DMS53 treated with DMSO at 0.1 percent for 48 hours (cell line): ENCODE results near the gene OST4.
"Not testable (repeated sequence)": the region's sequence is repeated elsewhere in the genome, so short reads cannot be mapped to it uniquely, and the experiment has no call there.

ENCODE experiments used
- DNase-seq: peaks from one replicate; lab custom pipeline; 2025; ENCODE audit not compliant: unreplicated experiment; lab: John Stamatoyannopoulos, UW

OST4 gene

DNA sequence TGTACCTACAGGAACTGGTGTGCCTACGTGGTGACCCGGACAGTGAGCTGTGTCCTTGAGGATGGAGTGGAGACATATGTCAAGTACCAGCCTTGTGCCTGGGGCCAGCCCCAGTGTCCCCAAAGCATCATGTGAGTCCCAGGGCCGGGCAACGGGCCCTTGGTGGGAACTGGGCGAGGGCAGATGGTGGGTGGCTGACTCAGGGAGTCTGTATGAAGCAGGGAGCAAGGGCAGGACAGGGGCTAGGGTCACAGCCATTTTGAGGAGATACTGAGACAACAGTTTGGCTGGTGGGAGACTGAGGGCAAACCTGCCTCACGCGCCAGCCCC lies 8.7 kb upstream of the OST4 start:
- no peak for DNase-seq

DNA sequence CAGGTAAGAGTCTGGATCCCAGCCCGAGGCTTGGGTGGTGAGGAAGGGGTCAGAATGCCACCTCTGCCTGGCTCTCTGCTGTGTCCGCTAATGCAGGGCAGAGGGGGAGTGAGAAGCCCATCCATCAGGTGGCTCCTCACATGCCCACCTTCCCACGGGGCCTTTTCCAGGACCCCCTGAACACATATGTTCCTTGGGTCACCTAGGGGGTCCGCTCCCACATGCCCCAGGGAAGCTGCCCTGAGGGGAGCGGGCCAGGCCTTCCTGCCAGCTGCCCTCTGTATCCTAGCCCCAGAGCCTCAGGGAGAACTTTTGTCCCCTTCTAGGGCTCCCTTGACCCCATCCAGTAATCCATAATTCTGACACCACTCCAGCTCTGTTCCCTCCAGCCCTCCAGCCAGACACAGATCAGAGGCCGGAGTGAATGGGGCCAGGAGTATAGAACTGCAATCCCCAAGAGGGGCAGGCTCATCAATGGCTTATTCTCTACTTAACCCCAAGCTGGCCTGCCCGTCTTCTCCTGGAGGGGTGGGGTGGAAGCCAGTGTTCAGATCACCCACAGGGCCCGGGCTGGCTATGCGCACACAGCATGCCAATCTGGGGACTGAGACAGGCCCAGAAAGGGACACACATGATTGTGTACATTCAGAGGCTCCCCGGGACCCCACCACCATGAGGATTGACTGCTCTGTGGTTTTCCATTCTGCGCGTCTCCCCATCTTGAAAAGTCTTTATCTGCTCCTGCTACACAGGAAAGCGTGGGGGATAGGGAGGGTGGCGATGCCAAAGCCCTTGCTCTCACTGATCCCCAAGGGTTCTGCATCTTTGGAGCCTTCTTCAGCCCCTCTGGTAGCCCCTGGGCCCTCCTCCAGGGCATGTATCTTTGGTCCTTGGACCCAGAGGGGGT lies 8.0 kb upstream of the OST4 start:
- no peak for DNase-seq

DNA sequence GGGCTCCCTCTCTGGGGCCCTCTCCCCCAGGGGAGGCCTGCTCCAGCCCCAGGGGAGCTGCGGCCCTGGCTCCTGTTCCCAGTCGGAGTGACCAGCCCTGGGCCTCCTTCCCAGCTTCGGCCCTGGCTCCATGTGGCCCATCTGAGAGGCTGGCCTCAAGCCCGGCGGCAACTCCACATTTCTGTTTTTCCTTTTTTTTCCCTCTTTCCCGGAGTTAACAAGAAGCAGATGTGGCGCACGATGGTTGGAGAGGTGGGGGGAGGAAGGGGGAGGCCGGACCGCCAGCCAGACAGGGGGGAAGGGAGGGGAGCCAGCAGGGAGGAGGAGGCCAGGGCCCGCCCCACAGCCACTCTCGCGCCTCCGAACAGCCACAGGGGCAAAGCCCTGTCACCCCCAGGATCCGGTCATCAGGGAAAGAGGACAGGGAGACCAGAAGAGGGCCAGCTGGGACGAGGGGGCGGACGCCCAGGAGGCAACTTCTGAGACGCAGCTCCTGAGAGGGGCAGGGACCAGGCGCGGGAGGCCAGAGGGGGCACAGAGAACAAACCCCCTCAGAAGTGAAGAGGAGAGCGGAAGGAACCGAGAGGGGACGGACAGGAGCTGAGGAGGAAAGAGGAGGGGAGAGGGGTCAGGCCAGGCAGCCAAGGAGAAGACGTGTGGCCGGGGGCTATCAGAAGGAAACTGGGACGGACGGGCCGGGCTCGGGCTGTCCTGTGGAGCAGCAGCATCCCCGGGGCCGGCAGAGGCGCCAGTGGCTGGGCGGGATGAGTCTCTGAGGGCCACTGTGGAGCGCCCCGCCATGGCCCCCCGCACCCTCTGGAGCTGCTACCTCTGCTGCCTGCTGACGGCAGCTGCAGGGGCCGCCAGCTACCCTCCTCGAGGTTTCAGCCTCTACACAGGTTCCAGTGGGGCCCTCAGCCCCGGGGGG lies 7.1 kb upstream of the OST4 start, which contains the start of gene EMILIN1:
Gene EMILIN1 (plus strand): TSS at position 349 of the 928 bp plus-strand sequence. CDS start 451 bp downstream, at position 800.
- no peak for DNase-seq

DNA sequence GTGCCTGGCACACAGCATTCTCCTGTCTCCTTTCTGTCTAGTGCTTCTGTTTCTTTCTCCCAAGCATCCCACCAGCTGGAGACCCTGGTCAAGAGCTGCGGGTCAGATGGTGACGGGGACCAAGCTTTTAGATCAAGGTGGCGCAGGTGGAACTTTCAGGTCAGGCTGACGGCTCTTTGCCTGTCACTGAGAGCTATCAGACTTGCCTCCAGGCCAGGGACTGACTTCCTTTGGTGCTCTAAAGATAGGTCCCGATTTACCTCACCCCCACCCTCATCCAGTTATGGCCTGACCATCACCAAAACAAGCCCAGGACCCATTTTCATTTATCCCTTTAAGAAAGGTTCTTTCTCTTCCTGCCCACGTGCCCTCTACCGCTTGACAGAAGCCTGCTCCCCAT lies 5.8 kb upstream of the OST4 start:
- no peak for DNase-seq

DNA sequence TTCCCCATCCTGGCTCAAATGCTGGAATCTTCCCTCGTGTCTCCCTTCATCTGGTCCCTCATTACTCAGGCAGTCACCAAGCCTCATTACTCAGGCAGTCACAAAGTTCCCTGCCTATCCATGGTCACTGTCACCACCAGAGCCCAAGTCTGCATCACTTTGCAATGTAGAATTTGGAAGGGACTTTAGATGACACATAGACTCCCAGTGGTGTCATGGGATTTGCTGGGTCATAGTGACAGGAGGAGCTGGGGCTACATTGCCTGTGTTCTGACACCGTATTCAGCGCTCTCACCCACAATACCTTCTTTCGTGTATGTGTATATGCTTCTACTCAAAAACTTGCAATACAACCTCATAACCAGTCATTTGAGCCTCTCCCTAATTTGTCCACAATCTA lies 4.9 kb upstream of the OST4 start:
- DNase-seq, result no peak

DNA sequence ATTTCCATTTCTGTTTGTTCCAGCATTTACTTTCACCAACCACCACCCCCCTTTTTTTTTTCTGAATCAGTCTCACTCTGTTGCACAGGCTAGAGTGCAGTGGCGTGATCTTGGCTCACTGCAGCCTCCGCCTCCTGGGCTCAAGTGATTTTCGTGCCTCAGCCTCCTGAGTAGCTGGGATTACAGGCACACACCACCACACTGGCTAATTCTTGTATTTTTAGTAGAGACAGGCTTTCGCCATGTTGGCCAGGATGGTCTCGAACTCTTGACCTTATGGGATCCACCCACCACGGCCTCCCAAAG lies 4.1 kb upstream of the OST4 start:
- not testable (repeated sequence) for DNase-seq

DNA sequence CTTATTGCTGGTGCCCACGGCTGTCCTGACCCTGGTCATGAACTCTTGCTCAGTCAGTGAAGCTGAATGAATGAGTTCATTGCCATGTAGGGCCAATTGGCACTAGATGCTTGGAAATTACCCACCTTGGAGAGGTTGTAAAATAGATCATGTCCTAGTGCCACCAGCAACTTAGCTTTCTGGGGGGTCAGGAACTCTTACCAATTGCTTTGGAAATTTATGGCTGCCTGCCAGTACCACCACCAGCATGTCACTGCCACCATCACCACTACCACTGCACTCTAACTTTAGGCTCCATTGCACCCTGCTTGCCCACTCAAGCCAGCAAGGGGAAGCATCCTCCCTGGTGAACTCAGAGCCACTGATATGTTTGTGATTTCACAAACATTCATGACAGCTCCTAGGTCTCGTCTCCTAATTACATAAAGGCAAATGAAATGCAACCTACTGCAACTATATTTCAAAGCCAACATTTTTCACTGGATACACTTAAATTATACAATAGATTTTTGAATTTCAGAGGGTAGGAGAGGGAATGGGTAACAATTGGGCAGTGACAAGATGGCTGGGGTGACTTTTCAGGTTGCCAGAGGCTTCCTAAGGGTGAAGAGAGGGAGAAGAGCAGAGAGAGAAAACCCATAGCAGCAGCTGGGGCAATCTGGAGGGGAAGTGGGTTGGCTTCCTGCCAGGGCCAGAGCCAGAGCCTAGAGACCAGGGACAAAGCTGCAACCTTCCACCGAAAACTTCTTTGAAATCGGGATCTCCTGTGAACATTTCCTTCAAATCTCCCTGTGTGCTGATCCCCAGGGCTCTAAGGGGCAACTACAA lies 3.5 kb upstream of the OST4 start:
- no peak for DNase-seq

DNA sequence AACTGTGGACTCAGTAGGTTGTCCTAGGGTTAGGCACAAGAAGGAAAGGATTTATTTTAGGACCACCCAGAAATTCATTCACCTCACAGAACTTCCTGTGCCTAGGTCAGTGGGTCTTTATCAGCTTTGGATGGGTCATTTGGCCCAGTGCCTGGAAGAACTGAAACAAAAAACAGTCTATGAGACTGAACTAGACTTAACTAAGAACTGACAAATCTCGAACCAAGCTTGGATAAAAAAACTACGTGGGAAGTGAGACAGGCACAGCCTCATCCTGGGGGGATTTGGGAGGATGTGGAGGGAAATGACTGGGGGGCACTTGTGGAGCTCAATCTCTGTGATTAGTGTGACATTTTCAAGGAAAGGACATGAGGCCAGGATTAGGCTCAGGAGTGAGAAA lies 2.3 kb upstream of the OST4 start:
- no peak for DNase-seq

DNA sequence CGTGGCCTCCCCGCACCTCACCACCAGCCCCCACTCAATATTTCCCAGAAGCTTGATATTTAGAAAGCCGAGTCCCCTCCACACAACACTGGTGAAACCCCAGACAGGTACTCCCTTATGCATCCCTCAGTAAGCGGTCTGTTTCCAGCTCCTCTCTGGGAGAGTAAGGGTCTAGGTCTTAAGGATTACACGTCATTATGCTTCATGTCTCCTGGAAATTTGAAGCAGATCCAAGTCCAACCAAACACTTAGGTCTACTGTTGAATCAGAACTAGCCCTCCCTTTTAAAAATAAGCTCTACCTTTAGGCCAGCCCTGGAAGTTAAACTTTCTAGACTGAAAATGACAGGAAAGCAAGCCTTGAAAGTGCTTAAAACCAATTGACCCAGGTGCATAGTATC lies 1.5 kb upstream of the OST4 start:
- no peak for DNase-seq

DNA sequence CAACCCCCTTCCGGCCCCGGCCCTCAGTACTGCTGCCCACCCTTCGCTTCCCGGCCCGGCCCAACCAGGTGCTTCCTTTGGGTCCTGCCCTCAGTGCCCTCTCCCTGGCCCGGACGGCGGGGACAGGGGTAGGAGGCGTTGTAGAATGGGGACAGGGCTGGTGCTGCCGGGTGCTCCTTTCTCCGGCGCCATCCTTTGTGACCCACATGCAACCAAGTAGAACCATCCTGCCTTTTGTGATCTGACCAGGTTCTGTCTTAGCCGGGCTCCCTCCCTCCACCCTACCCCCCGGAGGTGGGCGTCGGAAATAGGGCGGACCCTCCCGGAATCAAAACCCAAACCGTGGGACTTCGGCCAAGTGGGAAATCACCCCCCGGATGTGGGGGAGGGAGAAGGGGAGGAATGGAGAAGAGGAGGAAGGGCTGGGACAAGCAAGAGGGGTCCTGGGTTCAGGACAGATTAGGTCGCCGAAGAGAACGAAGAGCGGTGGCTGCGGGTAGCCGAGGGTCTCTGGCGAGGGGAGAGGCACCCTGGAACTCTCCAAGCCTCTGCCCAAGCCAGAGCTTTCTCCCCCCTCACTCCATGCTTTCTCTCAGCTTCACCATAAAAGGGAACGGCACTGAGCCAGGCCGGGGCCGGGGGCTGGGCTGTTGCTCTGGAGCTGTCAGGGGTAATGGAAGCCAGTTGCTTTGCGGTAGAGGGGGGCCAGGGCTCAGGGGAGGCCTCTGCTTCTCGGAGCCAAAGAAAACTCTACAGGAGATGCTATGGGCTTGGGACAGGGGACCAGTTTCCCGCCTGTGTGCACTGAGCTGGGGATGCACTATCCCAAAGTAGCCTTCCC lies 756 bp upstream of the OST4 start:
- DNase-seq, result no peak

DNA sequence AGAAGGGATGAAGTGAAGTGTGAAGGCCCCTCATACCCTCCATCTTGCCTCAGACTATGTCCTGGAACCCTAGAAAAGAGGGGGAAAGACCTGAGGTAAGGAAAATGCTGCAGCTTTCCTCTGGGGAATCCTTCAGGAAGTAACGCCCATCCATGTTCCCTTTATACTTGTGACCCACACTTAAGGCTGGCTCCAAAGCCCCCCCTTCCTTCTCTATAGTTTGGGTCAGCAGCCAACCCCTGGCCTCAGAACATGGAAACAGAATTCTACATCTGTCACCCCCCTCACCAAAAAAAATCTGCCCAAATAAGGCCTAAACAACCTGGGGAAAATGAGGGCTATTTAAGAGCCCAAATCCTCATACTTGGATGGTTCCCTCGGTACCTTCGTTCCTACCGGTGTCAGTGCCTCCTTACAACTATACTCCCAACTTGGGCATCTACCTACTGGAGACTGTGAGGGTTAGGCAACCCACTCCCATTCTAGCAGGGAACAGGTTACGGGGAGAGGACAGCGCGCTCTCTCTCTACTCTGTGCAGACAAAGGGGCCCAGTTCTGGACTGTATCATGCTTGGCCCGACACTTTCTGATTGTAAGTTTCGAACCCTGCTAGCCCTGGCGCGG lies 689 bp downstream of the OST4 start:
- DNase-seq, result no peak

DNA sequence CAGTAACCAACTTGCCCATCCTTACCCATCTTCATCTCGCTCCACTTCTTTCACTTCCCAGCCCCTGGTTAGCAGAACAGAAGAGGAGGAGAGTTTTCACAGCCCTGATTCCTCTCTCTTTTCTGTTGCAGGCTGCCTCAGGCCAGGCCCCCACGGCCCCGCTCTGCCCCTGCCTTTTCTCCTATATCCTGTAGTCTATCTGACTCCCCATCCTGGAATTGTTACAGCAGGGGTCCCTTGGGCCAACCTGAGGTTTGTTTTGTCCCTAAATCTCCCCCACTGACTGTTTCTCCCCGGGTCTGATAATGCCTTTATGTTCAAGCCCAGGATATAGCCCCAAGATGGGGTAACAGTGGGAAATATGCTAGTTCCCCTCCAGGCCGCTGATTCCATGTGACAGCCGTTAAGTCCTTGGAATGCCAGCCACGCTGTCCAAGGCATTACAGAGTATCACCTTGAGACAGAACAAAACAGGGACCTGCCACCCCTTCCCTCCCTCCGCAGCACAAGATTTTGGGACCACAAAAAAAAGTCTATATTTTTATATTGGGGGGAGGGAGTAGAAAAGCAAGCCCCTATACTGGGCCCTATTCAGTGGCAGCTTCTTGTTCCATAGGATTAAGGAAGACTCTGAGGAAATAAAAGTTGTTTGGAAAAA lies 1.4 kb downstream of the OST4 start:
- DNase-seq, result no peak

DNA sequence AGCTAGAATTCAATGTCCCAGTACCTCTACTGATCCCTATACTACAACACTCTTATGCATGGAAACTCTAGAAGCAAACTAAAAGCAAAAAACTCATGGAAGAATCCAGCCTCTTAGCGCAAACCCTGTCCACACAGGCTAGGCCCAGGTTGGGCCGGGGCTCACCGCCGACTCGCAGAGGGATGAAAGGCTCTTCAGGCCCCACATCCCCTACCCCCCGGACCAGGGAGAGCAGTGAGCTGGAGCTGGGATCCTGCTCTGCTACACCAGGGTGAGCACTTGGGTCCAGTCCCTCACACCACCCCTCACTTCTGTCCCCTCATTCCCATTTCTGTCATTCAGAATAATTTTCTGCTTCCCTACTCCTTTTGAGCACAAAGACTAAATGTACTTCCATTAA lies 2.0 kb downstream of the OST4 start:
- DNase-seq, result no peak

DNA sequence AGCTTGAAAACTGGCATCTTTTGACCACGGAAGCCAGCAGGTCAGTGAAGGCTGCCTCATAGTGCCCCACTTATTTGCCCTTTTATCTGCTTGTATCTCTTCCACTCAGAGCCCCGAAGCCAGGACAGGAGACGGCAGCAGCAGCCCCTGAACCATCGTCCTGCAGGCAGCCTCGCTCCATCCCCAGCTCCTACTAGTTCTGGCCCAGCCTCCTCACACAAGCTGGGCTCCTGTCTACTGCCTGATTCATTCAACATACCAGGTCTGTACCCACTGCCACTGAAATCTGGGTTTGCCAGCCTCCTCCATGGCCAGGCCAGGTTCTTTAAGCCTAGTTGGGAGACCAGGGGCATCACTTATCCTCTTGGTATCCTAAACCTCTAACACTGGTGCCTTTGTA lies 4.1 kb downstream of the OST4 start:
- DNase-seq, result no peak

DNA sequence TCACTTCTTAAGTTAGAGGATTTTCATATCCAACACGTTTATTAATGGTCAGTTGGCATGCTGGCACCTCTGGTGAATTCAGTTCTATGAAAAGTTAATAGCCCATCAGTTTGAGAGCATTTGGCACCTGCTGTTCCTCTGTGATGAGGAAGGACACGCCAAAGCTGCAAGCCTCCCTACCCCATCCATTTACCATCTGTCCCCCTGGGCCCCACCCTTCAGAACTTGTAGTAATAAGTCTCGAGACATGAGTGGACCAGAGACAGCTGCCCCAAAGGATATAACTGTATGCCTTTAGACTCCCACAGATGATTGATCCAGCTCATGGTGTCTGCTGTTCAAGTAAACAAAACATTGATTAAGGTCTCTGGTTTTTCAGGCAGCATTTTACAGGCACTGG lies 6.3 kb downstream of the OST4 start:
- DNase-seq, result no peak

DNA sequence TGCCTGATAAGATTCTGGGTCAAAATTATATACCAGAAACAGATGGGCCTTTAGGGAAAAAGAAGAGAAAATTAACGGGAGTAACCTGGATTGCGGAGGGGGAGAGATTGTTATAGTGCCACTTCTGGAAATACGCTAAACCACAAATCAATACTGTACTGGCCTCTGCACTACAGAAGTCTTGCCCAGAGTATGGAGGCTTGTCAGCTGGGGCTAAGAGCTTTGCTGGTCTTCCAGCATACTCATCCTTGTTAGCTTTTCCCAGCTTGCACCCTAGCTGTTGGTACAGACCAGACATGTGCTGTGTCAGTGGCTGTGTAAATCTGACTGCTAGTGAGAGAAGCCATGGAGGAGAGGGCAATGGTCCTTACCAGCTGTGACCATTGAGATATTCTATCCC lies 11.1 kb downstream of the OST4 start:
- no peak for DNase-seq

DNA sequence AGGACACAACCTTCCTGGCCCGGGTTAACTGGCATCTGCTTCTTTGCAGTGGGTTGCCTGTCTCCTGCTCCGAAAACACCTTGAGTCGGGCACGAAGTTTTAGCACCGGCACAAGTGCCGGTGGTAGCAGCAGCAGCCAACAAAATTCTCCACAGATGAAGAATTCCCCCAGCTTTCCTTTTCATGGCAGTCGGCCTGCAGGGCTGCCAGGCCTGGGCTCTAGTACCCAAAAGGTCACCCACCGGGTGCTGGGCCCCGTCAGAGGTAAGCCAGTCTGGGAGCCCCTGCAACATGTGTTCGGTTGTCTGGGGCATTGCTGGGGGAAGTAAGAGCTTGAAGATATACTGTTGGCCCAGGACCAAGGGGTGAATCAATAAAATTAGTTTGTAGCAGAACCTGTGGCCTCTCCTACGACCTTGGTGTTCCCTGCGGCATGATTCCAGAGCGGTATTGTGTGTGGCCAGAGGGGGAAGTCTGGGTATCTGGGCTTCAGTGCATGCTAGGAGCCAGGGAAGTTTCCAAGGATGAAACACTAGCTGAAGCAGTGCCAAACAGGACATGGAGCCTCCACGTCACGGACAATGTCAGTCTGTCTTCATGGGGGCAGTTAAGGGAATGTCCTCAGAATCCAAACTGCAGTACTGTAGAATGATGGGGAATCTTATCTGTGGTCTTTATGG lies 12.2 kb downstream of the OST4 start:
- DNase-seq, result no peak

DNA sequence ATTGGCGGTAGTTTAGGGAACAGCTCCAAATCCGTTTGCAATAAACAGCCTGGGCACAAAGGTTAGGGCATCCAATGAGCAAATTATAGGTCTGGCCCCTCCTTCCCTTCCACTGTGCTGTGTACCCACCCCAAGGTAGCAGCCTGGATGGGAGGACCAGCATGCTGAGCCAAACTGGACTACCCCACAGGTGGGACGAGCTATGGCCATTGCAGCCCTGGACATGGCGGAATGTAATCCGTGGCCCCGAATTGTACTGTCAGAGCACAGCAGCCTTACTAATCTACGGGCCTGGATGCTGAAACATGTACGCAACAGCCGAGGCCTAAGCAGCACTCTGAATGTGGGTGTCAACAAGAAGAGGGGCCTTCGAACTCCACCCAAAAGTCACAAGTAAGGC lies 13.2 kb downstream of the OST4 start:
- DNase-seq, result no peak

DNA sequence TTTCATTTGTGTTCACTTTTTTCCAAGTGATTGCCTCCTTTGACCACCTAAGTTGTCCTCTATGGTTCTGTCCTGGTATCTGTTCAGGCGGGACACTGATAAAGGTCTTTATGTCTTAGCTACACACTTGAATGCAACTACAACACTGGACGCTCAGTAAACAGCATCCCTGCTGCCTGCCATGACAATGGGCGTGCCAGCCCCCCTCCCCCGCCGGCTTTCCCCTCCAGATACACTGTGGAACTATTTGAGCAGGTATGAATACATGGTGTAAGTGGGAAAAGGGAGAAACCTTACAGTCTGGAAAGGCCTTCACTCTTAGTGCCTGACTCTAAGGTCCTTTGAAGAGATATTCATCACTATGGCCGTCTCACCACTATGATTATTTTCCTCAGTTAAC lies 14.3 kb downstream of the OST4 start:
- DNase-seq, result no peak
